Stimulated activated CD4-positive, alpha-beta T cell treated with anti-CD3 and anti-CD28 coated beads, TNF-alpha, amount 100 ng/mL, for 1 hour (primary cell): ENCODE results near the gene TXNL4B.

Experiments used
- DNase-seq, 3 donors: peaks; one replicate each; pipeline ENCODE4 v3.0.0-alpha.2; 2020; ENCODE audit warnings: low read depth in 3 of 3, low spot score in 1 of 3

The TXNL4B gene

DNA sequence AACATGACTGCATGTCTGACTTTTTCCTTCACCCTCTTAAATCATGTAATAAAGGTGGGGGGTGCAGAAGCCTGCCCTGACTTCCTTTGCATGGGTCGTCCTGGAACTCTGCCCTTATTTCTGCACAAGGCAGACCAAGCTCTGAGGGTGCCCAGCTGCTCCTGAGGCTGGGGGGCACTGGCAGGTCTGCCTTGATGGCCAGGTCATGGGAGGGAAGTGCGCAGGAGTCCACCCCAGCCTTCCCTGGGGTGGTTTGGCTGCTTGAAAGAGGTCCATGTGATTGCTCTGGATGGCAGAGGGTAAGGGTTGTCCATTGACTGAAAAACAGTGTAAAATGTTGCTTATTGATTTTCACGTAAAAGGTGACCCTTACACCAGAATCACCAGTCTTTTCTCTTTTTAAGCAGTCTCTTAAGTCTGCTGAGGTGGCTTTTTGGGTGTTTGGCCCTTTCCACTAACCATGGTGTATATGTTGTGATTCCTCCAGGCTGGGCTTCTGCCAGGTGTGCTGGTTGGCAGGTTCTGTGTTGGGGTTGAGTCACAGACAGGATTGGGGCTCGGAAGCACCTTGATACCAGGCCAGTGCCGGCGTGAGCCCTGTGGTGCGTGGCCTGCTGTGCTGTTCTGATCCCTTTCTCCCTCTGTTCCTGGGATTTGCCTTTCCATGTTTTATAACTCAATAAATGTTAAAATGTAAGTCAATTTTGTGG, 19.6 kb upstream of the TXNL4B start:
- DNase-seq = no peak

DNA sequence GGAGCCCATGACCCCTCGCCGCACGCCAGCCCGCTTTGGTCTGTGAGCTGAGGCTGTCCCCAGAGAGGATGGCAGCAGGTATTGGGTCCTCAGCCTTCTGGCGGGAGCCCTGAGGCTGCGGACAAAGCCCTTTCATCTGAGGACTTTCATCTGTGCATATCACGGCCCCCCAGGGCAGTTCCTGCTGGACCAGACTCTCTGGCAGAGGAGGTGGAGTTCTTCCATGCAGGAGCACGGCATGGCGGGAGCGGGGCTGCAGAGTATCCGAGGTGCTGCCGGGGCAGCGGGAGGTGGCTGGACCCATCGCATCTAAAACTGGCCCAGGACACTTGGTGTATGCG, 19.0 kb upstream of the TXNL4B start:
- no peak for DNase-seq

DNA sequence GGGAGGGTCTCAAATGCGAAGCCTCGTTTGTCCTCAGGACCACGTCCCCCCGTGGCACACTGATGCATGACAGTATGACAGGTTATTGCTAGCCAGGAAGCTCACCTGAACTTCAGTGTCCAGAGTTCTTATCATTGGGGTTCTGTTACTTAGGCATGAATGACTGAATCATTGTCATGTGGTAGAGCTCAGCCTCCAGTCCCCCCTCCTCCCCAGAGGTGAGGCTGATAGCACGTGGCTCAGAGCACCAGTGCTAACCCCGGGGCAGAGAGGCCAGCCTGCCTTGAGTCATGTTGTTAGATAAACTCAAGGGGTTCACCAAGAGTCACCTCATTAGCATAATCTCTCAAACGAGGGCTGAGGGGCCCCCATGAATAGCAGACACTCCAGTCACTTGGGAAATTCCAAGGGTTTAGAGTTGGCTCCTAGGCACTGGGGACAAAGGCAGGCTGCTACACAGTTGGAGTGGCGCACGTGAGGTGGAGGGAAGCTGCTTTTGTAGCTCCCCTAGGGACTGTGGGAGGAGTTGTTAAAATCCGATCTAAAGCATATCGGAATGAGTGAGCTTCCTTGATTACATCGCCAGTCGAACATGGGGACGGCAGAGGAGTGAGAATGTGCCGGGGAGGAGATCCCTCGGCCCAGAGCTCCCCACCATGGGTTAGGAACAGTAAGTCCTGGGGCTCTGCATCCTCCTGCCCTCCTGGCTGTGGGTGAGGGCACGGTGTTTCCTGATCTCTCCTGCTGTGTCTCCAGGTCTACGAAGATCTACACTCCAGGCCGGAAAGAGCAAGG, 18.4 kb upstream of the TXNL4B start:
- no peak for DNase-seq

DNA sequence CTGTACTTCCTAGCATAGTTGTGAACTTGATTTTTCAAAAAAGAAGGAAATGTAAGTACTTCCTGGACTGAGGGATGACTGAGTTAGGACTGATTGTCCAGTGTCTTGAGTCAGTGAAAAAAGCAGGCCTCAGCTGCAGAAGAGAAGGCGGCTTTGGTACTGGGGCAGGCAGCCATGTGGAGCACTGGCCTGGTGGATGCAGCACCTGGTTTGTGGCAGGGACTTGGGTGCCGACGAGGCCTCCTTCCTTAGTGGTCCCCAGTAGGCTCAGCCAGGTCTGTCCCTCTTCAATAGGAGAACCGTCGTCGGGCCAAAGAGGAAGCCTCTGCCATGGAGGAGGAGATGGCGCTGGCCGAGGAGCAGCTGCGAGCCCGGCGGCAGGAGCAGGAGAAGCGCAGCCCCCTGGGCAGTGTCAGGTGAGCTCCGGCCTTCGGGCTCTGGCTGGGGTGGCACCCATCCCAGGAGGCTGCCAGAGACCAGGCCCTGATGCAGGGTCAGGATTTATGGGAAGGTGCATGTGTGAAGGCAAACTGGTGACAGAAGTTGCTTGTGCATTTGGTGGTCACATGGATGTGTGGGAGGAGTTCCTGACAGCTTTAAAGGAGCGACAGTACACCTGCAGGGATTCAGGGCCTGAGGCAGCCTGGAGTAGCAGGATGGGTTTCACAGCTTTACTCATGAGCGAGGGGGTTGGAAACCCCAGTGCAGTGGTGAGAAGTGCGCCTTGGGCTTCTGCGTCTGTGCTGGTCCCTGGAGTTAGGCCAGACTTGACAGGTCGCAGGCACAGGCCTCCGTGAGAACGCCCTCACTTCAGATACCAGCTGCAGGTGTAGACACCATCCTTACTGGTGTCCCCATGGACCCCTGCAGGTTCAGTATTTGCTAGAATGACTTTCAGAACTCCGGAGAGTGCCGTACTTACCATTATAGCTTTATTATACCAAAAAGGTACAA, 17.5 kb upstream of the TXNL4B start:
- no peak for DNase-seq

DNA sequence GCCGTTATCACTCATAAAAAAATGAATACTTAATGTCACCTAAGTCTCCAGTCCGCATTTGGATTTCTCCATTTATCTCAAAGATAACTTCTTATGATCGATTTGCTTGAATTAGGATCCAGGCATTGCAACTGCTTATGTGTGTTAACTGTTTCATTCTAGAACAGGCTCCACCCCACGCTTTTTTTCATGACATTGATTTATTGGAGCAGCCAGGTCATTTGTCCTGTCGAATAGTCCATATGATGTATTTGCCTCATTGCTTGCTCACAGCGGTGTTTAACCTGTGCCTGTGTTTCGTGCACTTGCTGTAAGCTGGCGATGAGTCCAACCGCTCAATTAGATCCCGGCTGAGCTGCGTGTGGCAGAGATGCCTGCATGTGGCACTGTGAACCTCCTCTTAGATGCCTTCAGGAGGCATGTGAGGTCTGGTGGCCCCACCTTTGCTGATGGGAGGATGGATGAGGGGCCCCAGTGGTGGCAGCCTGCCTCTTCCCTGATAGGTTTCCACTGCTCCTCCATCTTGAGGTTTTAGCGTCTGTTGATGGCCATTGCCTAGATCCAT, 16.6 kb upstream of the TXNL4B start:
- DNase-seq = no peak

DNA sequence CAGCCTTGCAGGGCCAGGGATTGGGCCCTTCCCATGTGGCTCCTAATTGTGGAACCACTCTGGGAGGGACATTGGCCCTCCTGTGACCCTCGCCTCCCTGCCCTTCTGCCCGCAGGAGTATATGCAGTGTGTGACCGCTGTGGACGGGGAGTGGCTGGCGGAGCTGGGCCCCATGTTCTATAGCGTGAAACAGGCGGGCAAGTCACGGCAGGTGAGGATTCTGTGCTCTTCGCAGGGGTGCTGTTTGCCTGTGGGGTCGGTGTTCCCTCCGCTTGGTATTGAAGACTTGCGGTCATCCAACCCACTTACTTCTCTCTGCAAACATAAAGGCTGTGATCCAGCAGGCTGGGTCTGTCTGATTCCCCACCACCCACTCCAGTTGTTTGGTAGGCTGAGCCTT, 15.9 kb upstream of the TXNL4B start:
- no peak for DNase-seq

DNA sequence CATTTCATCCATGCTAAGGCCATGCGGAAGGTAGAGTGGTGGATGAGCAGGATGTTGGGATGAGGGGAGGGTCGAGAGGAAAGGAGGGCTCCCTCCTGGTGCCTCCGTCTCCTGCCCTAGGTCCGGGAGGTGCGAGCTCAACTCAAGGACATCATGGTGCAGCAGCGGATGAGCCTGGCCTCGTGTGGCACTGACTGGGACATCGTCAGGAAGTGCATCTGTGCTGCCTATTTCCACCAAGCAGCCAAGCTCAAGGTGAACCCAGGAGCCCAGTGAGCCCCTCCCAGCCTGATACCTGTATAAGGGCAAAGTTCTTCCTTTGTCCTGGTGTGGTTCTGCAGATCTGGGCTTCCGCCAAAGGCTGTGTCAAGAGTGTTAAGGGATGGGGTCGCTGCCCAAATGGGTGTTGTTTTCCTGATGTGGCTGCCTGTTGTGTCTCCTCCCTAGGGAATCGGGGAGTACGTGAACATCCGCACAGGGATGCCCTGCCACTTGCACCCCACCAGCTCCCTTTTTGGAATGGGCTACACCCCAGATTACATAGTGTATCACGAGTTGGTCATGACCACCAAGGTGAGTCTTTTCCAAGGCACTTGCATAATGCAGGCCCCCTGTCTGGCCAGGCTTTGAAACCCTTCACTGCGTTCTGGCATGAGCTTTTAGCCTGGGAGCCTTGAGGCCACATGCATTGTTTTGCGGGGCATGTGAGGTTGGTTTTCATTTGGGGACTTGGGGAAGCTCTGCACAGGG, 15.1 kb upstream of the TXNL4B start:
- DNase-seq = no peak

DNA sequence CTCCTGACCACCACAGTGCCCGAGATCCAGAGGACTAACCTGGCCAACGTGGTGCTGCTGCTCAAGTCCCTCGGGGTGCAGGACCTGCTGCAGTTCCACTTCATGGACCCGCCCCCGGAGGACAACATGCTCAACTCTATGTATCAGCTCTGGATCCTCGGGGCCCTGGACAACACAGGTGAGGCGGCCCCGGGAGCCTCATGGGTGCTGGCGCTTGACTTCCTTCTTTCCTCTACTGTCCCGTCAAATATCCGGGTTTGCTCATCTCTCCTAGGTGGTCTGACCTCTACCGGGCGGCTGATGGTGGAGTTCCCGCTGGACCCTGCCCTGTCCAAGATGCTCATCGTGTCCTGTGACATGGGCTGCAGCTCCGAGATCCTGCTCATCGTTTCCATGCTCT, 14.0 kb upstream of the TXNL4B start:
- no peak for DNase-seq

DNA sequence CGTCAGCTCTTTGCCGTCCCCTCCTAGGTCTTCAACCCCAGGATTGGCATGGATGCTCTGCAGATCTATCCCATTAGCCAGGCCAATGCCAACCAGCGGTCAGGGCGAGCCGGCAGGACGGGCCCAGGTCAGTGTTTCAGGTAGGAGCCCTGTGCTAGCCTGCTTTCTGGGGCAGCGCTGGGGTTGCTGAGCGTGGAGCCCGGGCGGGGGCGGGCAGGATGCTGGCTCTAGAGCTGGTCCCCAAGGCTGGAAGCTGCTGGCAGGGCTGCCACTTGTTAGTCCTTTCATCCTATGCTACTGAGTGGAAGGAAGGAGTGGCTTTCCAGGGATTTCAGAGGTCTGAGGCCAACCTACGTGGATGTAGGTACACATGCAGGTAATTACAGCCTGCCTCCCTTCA, 12.6 kb upstream of the TXNL4B start:
- DNase-seq = no peak

DNA sequence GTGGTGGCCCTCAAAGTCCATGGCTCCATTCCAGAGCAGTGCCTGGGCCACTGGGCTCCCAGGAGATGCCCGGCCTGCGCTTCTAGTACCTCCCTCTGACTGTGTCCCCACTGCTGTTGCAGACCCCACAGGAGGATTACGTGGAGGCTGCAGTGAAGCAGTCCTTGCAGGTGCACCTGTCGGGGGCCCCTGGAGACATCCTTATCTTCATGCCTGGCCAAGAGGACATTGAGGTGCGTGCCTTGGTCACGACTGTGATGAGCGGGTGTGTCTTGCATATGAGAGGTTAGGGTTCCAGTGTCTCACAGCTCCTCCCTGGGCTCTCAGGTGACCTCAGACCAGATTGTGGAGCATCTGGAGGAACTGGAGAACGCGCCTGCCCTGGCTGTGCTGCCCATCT, 11.5 kb upstream of the TXNL4B start:
- DNase-seq = no peak

DNA sequence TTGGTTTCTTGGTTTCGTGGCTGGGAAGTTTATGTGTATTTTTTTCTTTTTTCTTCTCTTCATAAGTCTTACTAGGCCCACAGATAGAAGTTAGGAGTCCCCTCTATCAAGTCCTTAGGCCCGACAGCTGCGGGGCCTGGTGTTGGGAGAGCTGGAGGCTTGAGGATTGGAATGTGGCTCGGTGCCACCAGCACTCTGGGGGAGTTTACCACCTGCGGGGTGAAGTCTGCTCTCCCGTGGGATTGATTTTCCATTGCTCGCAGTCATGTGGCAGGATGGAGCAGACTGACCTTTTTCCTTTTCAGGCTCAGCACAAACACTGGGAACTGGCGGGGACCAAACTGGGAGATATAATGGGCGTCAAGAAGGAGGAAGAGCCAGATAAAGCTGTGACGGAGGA, 7.8 kb upstream of the TXNL4B start:
- DNase-seq = no peak

DNA sequence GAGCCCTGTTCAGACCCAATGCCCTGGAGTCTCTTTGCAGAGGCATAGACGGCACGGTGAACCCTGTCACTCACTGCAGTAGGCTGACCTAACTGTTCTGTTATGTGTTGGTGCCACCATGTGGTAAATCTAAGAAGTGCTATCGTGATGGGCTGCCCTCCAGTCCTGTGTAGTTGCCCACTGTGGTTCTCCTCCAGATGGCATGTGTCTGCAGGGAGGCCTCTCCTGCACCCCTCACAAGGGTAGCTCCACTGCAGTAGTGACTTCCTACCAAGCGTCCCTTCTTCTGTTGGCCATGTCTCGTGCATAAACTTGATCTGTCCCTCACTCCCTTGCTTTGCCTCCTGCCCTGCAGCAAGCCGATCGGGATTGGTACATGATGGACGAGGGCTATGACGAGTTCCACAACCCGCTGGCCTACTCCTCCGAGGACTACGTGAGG, 6.0 kb upstream of the TXNL4B start:
- no peak for DNase-seq

DNA sequence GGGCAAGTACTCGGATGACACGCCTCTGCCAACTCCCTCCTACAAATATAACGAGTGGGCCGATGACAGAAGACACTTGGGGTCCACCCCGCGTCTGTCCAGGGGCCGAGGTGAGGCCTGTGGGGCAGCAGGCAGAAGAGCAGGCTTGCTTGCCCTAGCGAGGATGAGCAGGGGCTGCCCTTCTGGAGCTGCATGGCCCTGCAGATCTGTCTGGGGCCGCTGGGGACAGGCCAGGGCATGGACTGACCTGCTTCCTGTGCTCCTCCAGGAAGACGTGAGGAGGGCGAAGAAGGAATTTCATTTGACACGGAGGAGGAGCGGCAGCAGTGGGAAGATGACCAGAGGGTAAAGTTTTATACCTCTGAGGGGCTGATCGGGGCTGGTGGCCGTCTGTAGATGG, 5.5 kb upstream of the TXNL4B start:
- no peak for DNase-seq

DNA sequence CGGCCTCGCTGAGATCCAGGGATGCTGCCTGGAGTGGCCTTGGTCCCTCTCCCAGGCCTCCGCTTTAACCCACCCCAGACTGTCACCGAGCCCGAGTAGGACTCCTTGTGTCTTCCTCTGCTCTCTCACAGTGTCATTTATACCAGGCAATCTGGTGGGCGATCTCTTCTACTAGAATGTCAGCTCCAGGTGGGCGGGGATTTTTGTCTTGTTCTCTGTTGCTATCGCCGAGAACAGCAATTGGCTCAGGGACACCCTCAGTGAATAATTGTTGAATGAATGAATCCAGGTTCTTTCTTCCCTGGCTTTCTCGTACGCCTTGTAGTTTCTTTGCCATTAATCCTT, 818 bp upstream of the TXNL4B start:
- DNase-seq = no peak

DNA sequence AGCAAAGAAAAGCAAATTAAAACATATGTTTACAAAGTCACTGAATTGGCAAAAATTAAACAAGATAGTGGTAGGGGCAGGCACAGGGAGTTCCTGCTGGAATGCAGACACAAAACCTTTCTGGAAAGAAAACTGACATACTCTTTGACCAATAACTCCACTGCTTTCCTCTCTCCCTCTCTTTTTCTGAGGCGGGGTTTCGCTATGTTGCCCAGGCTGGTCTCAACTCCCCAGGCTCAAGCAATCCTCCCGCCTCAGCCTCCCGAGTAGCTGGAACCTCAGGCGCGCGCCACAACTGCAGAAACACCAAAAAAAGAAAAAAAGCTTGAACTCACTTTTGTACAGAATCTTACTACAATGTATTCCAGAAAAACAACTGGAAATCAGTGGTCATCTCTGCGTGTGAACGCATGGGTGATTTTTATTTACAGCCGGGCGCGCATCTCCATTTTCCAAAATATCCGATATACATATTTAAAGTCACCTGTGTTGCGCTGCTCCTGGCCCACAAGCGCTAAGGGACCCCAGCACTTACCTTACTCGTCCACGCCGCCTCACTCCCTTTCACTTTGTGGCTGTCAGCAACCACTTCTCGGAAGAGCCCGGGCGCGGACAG, 480 bp downstream of the TXNL4B start:
- DNase-seq = no peak

DNA sequence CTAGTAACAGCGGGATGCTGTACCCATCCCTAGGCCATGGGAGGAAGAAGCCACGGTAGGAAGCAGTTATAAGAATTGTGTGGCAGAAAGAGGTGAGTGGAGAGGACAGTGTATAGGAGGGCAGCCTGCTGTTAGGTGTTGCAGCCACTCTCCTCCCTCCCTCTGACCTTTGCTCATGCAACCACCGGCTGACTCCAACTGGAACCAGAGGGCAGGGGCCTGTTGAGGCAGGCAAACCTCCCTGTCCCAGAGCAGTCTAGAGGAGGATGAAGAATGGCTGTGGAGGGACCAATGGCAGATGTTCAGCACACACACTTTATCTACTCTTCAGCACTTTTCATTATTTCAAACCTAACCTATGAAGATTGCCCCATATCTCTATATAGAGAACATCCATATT, 2.2 kb downstream of the TXNL4B start:
- no peak for DNase-seq

DNA sequence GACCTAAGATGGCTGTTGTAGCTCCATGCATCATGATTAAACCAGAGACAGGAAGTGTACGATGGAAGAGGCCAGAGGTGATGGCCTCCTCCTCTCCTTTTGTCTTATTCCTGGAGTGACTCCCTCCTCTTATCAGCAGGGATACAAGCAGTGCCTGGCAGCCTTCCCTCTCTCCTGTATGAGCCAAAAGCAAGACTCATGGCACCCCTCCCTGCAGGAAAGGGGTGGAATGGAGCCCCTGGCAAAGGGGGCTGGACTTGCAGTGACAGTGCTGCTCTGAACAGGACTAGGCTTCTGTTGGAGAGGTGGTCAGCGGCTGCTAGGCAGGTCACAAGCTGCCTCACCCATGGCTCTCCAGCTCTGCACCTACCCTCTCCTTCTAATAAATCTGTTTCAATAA, 8.4 kb downstream of the TXNL4B start:
- DNase-seq = no peak

DNA sequence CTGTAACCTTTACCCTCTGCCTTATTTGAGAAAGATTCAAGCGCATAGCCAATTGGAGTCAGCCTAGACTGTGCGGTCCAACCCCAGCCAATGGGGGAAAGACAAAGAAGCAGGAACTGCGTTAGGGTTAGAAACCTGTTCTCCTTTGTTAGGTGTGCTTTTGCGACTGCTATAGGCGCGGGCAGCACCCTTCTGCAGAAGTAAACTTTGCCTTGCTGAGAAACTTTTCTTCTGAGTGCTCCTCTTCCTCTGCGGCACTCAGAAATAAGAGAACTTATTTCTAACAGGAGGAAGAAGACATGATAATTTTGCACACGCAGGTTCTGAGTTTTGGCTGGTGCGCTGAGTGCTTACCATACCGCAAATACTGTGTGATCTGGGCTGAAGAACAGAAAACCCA, 9.0 kb downstream of the TXNL4B start:
- DNase-seq = no peak

DNA sequence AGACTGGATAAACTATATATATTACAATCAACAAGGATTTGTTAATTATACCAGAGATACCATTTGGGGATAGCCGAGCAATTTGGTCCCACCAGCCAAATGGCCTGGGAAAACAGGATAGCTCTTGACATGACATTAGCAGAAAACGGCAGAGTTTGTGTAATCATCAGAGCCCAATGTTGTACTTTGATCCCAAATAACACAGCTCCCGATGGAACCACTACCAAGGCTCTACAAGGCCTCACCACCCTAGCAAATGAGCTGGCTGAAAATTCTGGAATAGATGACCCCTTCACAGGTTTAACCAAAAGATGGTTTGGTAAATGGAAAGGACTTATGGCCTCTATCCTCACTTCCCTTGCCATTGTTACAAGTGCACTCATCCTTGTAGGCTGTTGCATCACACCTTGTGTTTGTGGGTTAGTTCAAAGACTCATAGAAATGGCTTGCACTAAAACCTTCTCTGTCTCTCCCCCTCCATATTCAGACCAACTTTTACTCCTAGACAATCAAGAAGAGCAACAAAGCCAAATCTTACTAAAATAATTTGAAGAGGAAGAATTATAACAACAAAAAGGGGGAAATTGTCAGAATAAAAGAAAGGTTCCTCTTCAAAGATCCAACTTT, 9.5 kb downstream of the TXNL4B start:
- no peak for DNase-seq
